DOHH2 (cell line): ENCODE measurements around the gene WWOX.

Experiments used
- H3F3A ChIP-seq: fragments of 200-600 bp; sonication (generic), shearing (Covaris generic); 2 replicates; pipeline ENCODE4 v1.6.0; 2016; ENCODE audit warnings: antibody characterized with exemption, mild to moderate bottlenecking; ENCODE audit not compliant: control insufficient read depth, insufficient read depth
- H3K27ac ChIP-seq: fragments of 200-600 bp; sonication (generic); 2 replicates; pipeline ENCODE4 v1.5.1; 2014; ENCODE audit warnings: low read depth, mild to moderate bottlenecking, low read length, moderate library complexity
- H3K27me3 ChIP-seq: fragments of 200-600 bp; sonication (generic); 2 replicates; pipeline ENCODE4 v1.6.1; 2014; ENCODE audit warnings: mild to moderate bottlenecking, low read length, mixed read lengths; ENCODE audit not compliant: control insufficient read depth
- H3K36me3 ChIP-seq: fragments of 200-600 bp; sonication (generic); 2 replicates; pipeline ENCODE4 v1.6.1; 2014; ENCODE audit warnings: mild to moderate bottlenecking, low read length, moderate library complexity, mixed read lengths; ENCODE audit not compliant: control insufficient read depth
- H3K4me1 ChIP-seq: fragments of 200-600 bp; sonication (generic); 2 replicates; pipeline ENCODE4 v1.6.1; 2014; ENCODE audit warnings: mild to moderate bottlenecking, low read length, mixed read lengths; ENCODE audit not compliant: control insufficient read depth
- H3K4me2 ChIP-seq: fragments of 200-600 bp; sonication (generic); 2 replicates; pipeline ENCODE4 v1.6.0; 2014; ENCODE audit warnings: mild to moderate bottlenecking, low read length, moderate library complexity
- H3K4me3 ChIP-seq: fragments of 200-600 bp; sonication (generic); 2 replicates; pipeline ENCODE4 v1.5.1; 2014; ENCODE audit warnings: mild to moderate bottlenecking, low read length, mixed read lengths
- H3K79me2 ChIP-seq: fragments of 200-600 bp; sonication (generic); 2 replicates; pipeline ENCODE4 v1.6.1; 2014; ENCODE audit warnings: mild to moderate bottlenecking, low read length, mixed read lengths; ENCODE audit not compliant: control insufficient read depth
- H3K9me2 ChIP-seq: fragments of 200-600 bp; sonication (generic); replicated peaks from 2 replicates; pipeline ENCODE4 v1.6.1; 2014; ENCODE audit warnings: mild to moderate bottlenecking, low read length, mixed read lengths; ENCODE audit not compliant: control insufficient read depth
- H3K9me3 ChIP-seq: fragments of 200-600 bp; sonication (generic); 2 replicates; pipeline ENCODE4 v1.6.1; 2014; ENCODE audit warnings: antibody characterized with exemption, low read length, mixed read lengths; ENCODE audit not compliant: control insufficient read depth, insufficient read depth
- H4K20me1 ChIP-seq: fragments of 200-600 bp; sonication (generic); 2 replicates; pipeline ENCODE4 v1.6.0; 2014; ENCODE audit warnings: low read depth, mild to moderate bottlenecking, antibody characterized with exemption, low read length, moderate library complexity; ENCODE audit not compliant: control insufficient read depth, insufficient read depth
- CTCF ChIP-seq: fragments of 200-600 bp; sonication (generic); IDR thresholded peaks from one replicate; pipeline ENCODE4 v1.5.1; 2014; ENCODE audit warnings: antibody characterized with exemption, mild to moderate bottlenecking, low read depth, low read length; ENCODE audit not compliant: poor library complexity, severe bottlenecking
- EZH2phosphoT487 ChIP-seq: fragments of 200-600 bp; sonication (generic); IDR thresholded peaks from 2 replicates; pipeline ENCODE4 v1.6.1; 2017; ENCODE audit warnings: borderline replicate concordance, mild to moderate bottlenecking, antibody characterized with exemption, low read length, moderate library complexity, mixed read lengths

The WWOX gene

GRCh38 chr16:78505544-78506366 is 406.3 kb downstream of the WWOX start:
- Histone ChIP-seq H3K4me1 (peaks cover 15% of the 10 kb centered on the region), H3K27me3 (no peaks in the 10 kb centered on the region), H3K4me3 (no peak overlapping the region)

GRCh38 chr16:78506367-78507193 is 407.1 kb downstream of the WWOX start:
- Histone ChIP-seq H3F3A (no peaks in the 10 kb centered on the region), H3K9me2 (no peaks in the 10 kb centered on the region), H3K4me3 (no peak overlapping the region), H3K4me2 (no peak overlapping the region), H3K79me2 (no peaks in the 10 kb centered on the region), H3K27ac (no peak overlapping the region), H3K9me3 (no peaks in the 10 kb centered on the region), H3K4me1 (peaks cover 15% of the 10 kb centered on the region), H3K36me3 (no peaks in the 10 kb centered on the region), H3K27me3 (no peaks in the 10 kb centered on the region), H4K20me1 (peaks cover 5% of the 10 kb centered on the region; the same call in 1 of the 2 replicates)
- TF ChIP-seq EZH2phosphoT487 (no peak), CTCF (no peak)

More at GRCh38 chr16:78505544-78506366, 406.3 kb downstream of the WWOX start:
- no peaks in the 10 kb centered on the region for H3K9me2 ChIP-seq
- H3K79me2 ChIP-seq: no peaks in the 10 kb centered on the region
- H4K20me1 ChIP-seq: peaks cover 5% of the 10 kb centered on the region; the same call in 1 of the 2 replicates
- no peaks in the 10 kb centered on the region for H3F3A ChIP-seq
- H3K4me2 ChIP-seq: no peak overlapping the region
- H3K36me3 ChIP-seq: no peaks in the 10 kb centered on the region
- H3K9me3 ChIP-seq: no peaks in the 10 kb centered on the region
- H3K27ac ChIP-seq: no peak overlapping the region
- TF ChIP-seq CTCF: no peak
- TF ChIP-seq EZH2phosphoT487: no peak

GRCh38 chr16:78507576-78507975 is 408.1 kb downstream of the WWOX start:
- H3K4me3 ChIP-seq: no peak overlapping the region
- no peak overlapping the region for H3K4me2 ChIP-seq
- no peaks in the 10 kb centered on the region for H3K79me2 ChIP-seq
- H4K20me1 ChIP-seq: peaks cover 5% of the 10 kb centered on the region; the same call in 1 of the 2 replicates
- no peaks in the 10 kb centered on the region for H3K9me2 ChIP-seq
- H3K9me3 ChIP-seq: no peaks in the 10 kb centered on the region
- no peaks in the 10 kb centered on the region for H3K36me3 ChIP-seq
- no peak overlapping the region for H3K27ac ChIP-seq
- H3K27me3 ChIP-seq: no peaks in the 10 kb centered on the region
- no peaks in the 10 kb centered on the region for H3F3A ChIP-seq
- TF ChIP-seq CTCF (no peak), EZH2phosphoT487 (no peak)
- peaks cover 15% of the 10 kb centered on the region for H3K4me1 ChIP-seq
